Neural cell (in vitro differentiated cells): ENCODE measurements around the gene DCBLD1. TPM values are rescaled to one million over a fixed set of nuclear protein-coding genes. Genes with fewer than 3 reads are reported as not detected.

Experiments used
- H2AFZ ChIP-seq: fragments of 200-600, 300-800 bp; sonication (generic), shearing (Covaris generic); 2 replicates; pipeline ENCODE4 v1.6.0; 2014; ENCODE audit warnings: low read depth, mild to moderate bottlenecking, antibody characterized with exemption, low read length, moderate library complexity
- H3F3A ChIP-seq: fragments of 200-600 bp; shearing (Covaris generic); 2 replicates; pipeline ENCODE4 v1.6.1; 2016; ENCODE audit warnings: mild to moderate bottlenecking, moderate library complexity, mixed read lengths, antibody characterized with exemption, low read length; ENCODE audit not compliant: insufficient read depth, poor library complexity, severe bottlenecking
- H3K27ac ChIP-seq: fragments of 200-600, 300-800 bp; sonication (generic), shearing (Covaris generic); 2 replicates; pipeline ENCODE4 v1.5.1; 2014; ENCODE audit warnings: mild to moderate bottlenecking, low read length, moderate library complexity
- H3K27me3 ChIP-seq: fragments of 300-800, 200-600 bp; sonication (generic), shearing (Covaris generic); 2 replicates; pipeline ENCODE4 v1.6.0; 2014; ENCODE audit warnings: mild to moderate bottlenecking, low read depth, low read length, moderate library complexity; ENCODE audit not compliant: insufficient read depth
- H3K36me3 ChIP-seq: fragments of 300-800, 200-600 bp; sonication (generic), shearing (Covaris generic); 2 replicates; pipeline ENCODE4 v1.5.1; 2014; ENCODE audit warnings: mild to moderate bottlenecking, antibody characterized with exemption, low read length, moderate library complexity; ENCODE audit not compliant: insufficient read depth
- H3K4me2 ChIP-seq: fragments of 300-800, 200-600 bp; sonication (generic), shearing (Covaris generic); 2 replicates; pipeline ENCODE4 v1.6.0; 2014; ENCODE audit warnings: mild to moderate bottlenecking, low read length
- H3K4me3 ChIP-seq: fragments of 300-800, 200-600 bp; sonication (generic), shearing (Covaris generic); 2 replicates; pipeline ENCODE4 v1.5.1; 2014; ENCODE audit warnings: mild to moderate bottlenecking, low read length, moderate library complexity
- H3K79me2 ChIP-seq: fragments of 200-600 bp; shearing (Covaris generic); replicated peaks from 2 replicates; pipeline ENCODE4 v1.6.0; 2014; ENCODE audit warnings: mild to moderate bottlenecking, low read length, moderate library complexity; ENCODE audit not compliant: insufficient read depth
- H3K9ac ChIP-seq: fragments of 300-800, 200-600 bp; sonication (generic), shearing (Covaris generic); 2 replicates; pipeline ENCODE4 v1.6.1; 2016; ENCODE audit warnings: mild to moderate bottlenecking, low read length, mixed read lengths
- H3K9me2 ChIP-seq: fragments of 200-600 bp; shearing (Covaris generic); 2 replicates; pipeline ENCODE4 v1.6.1; 2016; ENCODE audit warnings: mild to moderate bottlenecking, low read length, mixed read lengths; ENCODE audit not compliant: insufficient read depth
- H3K9me3 ChIP-seq: fragments of 200-600, 300-800 bp; sonication (generic), shearing (Covaris generic); 2 replicates; pipeline ENCODE4 v1.6.1; 2016; ENCODE audit warnings: mild to moderate bottlenecking, mixed run types, low read length, moderate library complexity, mixed read lengths
- H4K20me1 ChIP-seq: fragments of 200-600 bp; shearing (Covaris generic); 2 replicates; pipeline ENCODE4 v1.6.1; 2016; ENCODE audit warnings: mild to moderate bottlenecking, mixed run types; ENCODE audit not compliant: insufficient read depth
- EP300 ChIP-seq: fragments of 450-650 bp; conservative IDR thresholded peaks from 2 replicates; pipeline ENCODE4 v1.6.1; 2014; ENCODE audit warnings: antibody characterized with exemption, mild to moderate bottlenecking, moderate library complexity; ENCODE audit not compliant: poor library complexity, severe bottlenecking
- EZH2 ChIP-seq: fragments of 200-600, 300-800 bp; shearing (Covaris generic), sonication (generic); IDR thresholded peaks from 2 replicates; pipeline ENCODE4 v1.6.1; 2014; ENCODE audit warnings: antibody characterized with exemption, low read length, borderline replicate concordance, mild to moderate bottlenecking; ENCODE audit not compliant: insufficient read depth, poor library complexity, severe bottlenecking
- MXI1 ChIP-seq: fragments of 450-650 bp; conservative IDR thresholded peaks from 2 replicates; pipeline ENCODE4 v1.6.1; 2014; ENCODE audit warnings: antibody characterized with exemption, mild to moderate bottlenecking; ENCODE audit not compliant: poor library complexity, severe bottlenecking
- POLR2AphosphoS5 ChIP-seq: IDR thresholded peaks from 2 replicates; pipeline ENCODE4 v1.6.1; 2012
- RAD21 ChIP-seq: fragments of 450-650 bp; conservative IDR thresholded peaks from 2 replicates; pipeline ENCODE4 v1.6.1; 2014; ENCODE audit warnings: antibody characterized with exemption, mild to moderate bottlenecking, moderate library complexity
- SMC3 ChIP-seq: fragments of 450-650 bp; conservative IDR thresholded peaks from 2 replicates; pipeline ENCODE4 v1.6.1; 2014; ENCODE audit warnings: antibody characterized with exemption, mild to moderate bottlenecking, moderate library complexity; ENCODE audit not compliant: poor library complexity
- TAF1 ChIP-seq: IDR thresholded peaks from 2 replicates; pipeline ENCODE4 v1.6.1; 2012; ENCODE audit warnings: low read depth
- polyA plus RNA-seq: library from polyadenylated mRNA; depleted of rRNA; stranded (reverse); fragments of >200 nt; gene quantifications from 2 replicates; pipeline ENCODE4 v1.2.3, GENCODE V29; 2014
- TF ChIP-seq, protein P1 (sequence below): fragments of 450-650 bp; IDR thresholded peaks from 2 replicates; pipeline ENCODE4 v1.5.1; 2014; ENCODE audit warnings: antibody characterized with exemption, mild to moderate bottlenecking, moderate library complexity; ENCODE audit not compliant: poor library complexity, severe bottlenecking
- TF ChIP-seq, protein P2 (sequence below): IDR thresholded peaks from 2 replicates; pipeline ENCODE4 v1.6.1; 2012; ENCODE audit warnings: borderline replicate concordance

Gene DCBLD1
- polyA plus RNA-seq, 1 donor from 2014 or later = 11.4 TPM

DNA sequence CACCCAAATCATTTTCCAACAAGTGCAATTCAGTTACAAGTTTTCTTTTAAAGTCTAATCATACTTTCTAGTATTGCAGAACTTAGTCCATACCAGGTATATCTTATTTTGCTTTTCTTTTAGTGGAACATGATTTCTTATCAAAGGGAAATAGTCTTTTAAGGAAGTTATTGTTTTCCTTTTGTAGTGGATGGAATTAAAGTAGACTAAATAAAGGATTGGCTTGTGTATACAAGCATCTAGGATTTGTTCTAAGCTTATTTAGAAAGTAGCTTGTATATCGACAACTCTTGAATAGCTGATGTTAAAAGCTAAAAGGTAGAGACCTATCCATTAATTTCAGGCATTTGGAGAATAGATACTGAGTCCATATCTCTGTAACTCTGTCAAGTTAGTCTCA lies 14.8 kb downstream of the DCBLD1 start:
- Histone ChIP-seq H4K20me1 (no peaks in the 10 kb centered on the region), H3K9ac (no peak overlapping the region), H3F3A (no peaks in the 10 kb centered on the region), H3K27me3 (no peaks in the 10 kb centered on the region), H2AFZ (no peak overlapping the region), H3K79me2 (no peaks in the 10 kb centered on the region), H3K27ac (no peak overlapping the region), H3K9me2 (no peaks in the 10 kb centered on the region), H3K4me2 (no peak overlapping the region), H3K9me3 (no peaks in the 10 kb centered on the region), H3K4me3 (no peak overlapping the region), H3K36me3 (no peaks in the 10 kb centered on the region)
- TF ChIP-seq EP300 = no peak
- no peak for TF ChIP-seq MXI1
- TF ChIP-seq POLR2AphosphoS5 = no peak
- TF ChIP-seq, protein P1, sequence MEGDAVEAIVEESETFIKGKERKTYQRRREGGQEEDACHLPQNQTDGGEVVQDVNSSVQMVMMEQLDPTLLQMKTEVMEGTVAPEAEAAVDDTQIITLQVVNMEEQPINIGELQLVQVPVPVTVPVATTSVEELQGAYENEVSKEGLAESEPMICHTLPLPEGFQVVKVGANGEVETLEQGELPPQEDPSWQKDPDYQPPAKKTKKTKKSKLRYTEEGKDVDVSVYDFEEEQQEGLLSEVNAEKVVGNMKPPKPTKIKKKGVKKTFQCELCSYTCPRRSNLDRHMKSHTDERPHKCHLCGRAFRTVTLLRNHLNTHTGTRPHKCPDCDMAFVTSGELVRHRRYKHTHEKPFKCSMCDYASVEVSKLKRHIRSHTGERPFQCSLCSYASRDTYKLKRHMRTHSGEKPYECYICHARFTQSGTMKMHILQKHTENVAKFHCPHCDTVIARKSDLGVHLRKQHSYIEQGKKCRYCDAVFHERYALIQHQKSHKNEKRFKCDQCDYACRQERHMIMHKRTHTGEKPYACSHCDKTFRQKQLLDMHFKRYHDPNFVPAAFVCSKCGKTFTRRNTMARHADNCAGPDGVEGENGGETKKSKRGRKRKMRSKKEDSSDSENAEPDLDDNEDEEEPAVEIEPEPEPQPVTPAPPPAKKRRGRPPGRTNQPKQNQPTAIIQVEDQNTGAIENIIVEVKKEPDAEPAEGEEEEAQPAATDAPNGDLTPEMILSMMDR = no peak
- no peak for TF ChIP-seq RAD21
- TF ChIP-seq TAF1 = no peak
- TF ChIP-seq SMC3 = no peak
- no peak for TF ChIP-seq EZH2
- TF ChIP-seq, protein P2, sequence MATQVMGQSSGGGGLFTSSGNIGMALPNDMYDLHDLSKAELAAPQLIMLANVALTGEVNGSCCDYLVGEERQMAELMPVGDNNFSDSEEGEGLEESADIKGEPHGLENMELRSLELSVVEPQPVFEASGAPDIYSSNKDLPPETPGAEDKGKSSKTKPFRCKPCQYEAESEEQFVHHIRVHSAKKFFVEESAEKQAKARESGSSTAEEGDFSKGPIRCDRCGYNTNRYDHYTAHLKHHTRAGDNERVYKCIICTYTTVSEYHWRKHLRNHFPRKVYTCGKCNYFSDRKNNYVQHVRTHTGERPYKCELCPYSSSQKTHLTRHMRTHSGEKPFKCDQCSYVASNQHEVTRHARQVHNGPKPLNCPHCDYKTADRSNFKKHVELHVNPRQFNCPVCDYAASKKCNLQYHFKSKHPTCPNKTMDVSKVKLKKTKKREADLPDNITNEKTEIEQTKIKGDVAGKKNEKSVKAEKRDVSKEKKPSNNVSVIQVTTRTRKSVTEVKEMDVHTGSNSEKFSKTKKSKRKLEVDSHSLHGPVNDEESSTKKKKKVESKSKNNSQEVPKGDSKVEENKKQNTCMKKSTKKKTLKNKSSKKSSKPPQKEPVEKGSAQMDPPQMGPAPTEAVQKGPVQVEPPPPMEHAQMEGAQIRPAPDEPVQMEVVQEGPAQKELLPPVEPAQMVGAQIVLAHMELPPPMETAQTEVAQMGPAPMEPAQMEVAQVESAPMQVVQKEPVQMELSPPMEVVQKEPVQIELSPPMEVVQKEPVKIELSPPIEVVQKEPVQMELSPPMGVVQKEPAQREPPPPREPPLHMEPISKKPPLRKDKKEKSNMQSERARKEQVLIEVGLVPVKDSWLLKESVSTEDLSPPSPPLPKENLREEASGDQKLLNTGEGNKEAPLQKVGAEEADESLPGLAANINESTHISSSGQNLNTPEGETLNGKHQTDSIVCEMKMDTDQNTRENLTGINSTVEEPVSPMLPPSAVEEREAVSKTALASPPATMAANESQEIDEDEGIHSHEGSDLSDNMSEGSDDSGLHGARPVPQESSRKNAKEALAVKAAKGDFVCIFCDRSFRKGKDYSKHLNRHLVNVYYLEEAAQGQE = no peak

GRCh38 chr6:117498159-117498558 lies 15.7 kb downstream of the DCBLD1 start:
- H3K4me2 ChIP-seq = no peak overlapping the region
- H3K9me3 ChIP-seq = no peaks in the 10 kb centered on the region
- no peaks in the 10 kb centered on the region for H3K9me2 ChIP-seq
- no peaks in the 10 kb centered on the region for H3K79me2 ChIP-seq
- no peak overlapping the region for H2AFZ ChIP-seq
- H3K9ac ChIP-seq = no peak overlapping the region
- H3F3A ChIP-seq = no peaks in the 10 kb centered on the region
- no peaks in the 10 kb centered on the region for H4K20me1 ChIP-seq
- no peaks in the 10 kb centered on the region for H3K27me3 ChIP-seq
- H3K27ac ChIP-seq = no peak overlapping the region
- H3K36me3 ChIP-seq = no peaks in the 10 kb centered on the region
- TF ChIP-seq, protein P1 = no peak
- no peak for TF ChIP-seq RAD21
- no peak overlapping the region for H3K4me3 ChIP-seq
